ENCODE measurements around the gene TMEM117. TPM values are rescaled to one million over a fixed set of nuclear protein-coding genes. Genes with fewer than 3 reads are reported as not detected.

The TMEM117 gene
- total and polyA plus RNA-seq, 7 donors = 1.9 to 4.7 (median 3.9) TPM

GRCh38 chr12:43931187-43931586, 95.3 kb downstream of the TMEM117 start:
- no peak for ATAC-seq
- no peak for TF ChIP-seq CTCF (IDR thresholded peaks at IDR 0.05)

GRCh38 chr12:43935581-43935980, 99.7 kb downstream of the TMEM117 start:
- intact Hi-C loops (cut with DNase I) = no loop called here
- no peak overlapping the region for H3K27ac ChIP-seq
- DNase-seq = no peak
- TF ChIP-seq CTCF (IDR thresholded peaks at IDR 0.05) = no peak
- WGBS, 3 donors = 83 to 88% (median 88%) methylated on average over 1 of the region's 1 CpG
- peaks cover 10% of the 10 kb centered on the region for H3K9me3 ChIP-seq
- no peaks in the 10 kb centered on the region for H3K4me1 ChIP-seq
- no peak overlapping the region for H3K4me3 ChIP-seq
- H3K27me3 ChIP-seq (ENCODE audit: insufficient read depth in 3 of 3, low read length in 2 of 3) = no peaks in the 10 kb centered on the region
- H3K36me3 ChIP-seq (ENCODE audit: insufficient read depth in 1 of 2, low read depth in 1 of 2) = no peaks in the 10 kb centered on the region
- no peak for ATAC-seq

More at GRCh38 chr12:43931187-43931586, 95.3 kb downstream of the TMEM117 start:
- Histone ChIP-seq H3K4me3 (no peak overlapping the region), H3K4me1 (no peaks in the 10 kb centered on the region), H3K27me3 (ENCODE audit: insufficient read depth in 3 of 3, low read length in 2 of 3) (no peaks in the 10 kb centered on the region), H3K9me3 (peaks cover 11% of the 10 kb centered on the region), H3K27ac (no peak overlapping the region), H3K36me3 (ENCODE audit: insufficient read depth in 1 of 2, low read depth in 1 of 2) (no peaks in the 10 kb centered on the region)
- DNase-seq = no peak
- intact Hi-C loops (cut with DNase I) = no loop called here
- 96 to 99% (median 98%) methylated on average over 2 of the region's 2 CpGs for WGBS, 3 donors

DNA sequence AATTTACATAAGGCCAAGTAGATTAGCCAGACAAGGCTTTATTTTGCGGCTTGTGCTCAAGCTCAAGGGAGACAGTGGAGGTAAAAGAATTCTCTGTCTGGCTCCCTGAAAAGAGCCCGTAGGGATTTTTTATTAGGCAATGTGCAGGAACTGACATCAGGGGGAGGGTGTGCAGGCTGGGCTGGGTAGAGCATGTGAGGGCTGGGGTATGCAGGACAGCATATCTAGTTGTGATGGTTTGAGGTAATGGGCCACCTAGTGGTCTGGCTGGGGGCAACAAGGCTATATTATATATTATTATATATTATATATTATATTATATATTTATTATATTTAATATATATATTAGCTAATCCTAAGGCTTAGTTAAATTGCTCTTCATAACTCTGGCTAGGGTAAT, 102.1 kb downstream of the TMEM117 start:
- TF ChIP-seq CTCF (IDR thresholded peaks at IDR 0.05) = no peak
- no peaks in the 10 kb centered on the region for H3K36me3 ChIP-seq (ENCODE audit: insufficient read depth in 1 of 2, low read depth in 1 of 2)
- no peak for ATAC-seq
- H3K27ac ChIP-seq = no peak overlapping the region
- no peaks in the 10 kb centered on the region for H3K9me3 ChIP-seq
- intact Hi-C loops (cut with DNase I) = no loop called here
- WGBS, 3 donors = 62 to 81% (median 76%) methylated on average over 2 of the region's 2 CpGs
- peaks cover 5% of the 10 kb centered on the region for H3K4me1 ChIP-seq
- H3K27me3 ChIP-seq (ENCODE audit: insufficient read depth in 3 of 3, low read length in 2 of 3) = no peaks in the 10 kb centered on the region
- no peak for DNase-seq
- H3K4me3 ChIP-seq = no peak overlapping the region

DNA sequence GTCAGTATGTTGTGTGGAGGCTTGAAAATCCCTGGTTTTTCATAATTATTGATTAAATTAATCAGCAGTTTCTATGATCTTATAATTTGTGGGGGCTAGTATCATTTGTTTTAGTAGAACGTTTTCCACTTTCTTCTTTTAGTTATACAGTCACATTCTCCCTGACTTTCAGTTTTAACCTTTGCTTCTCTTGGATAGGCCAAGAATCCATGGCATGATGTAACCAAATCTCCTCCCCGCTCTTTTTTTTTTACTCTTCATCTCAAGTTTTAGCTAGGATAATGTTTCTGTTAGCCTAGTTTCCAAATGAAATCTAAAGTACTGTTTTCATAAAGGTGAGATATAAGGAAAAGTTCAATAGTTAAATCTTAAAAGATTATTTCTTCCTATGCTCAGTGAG, 106.5 kb downstream of the TMEM117 start:
- H3K36me3 ChIP-seq (ENCODE audit: insufficient read depth in 1 of 2, low read depth in 1 of 2) = no peaks in the 10 kb centered on the region
- WGBS, 3 donors = 22 to 34% (median 31%) methylated on average over 2 of the region's 2 CpGs
- ATAC-seq (no peak), DNase-seq (no peak)
- peak overlapping the region; percentile 19 for H3K4me3 ChIP-seq
- no peak for TF ChIP-seq CTCF (IDR thresholded peaks at IDR 0.05)
- intact Hi-C loops (cut with DNase I) = no loop called here
- no peaks in the 10 kb centered on the region for H3K9me3 ChIP-seq
- no peaks in the 10 kb centered on the region for H3K27me3 ChIP-seq (ENCODE audit: insufficient read depth in 3 of 3, low read length in 2 of 3)
- H3K27ac ChIP-seq = peak overlapping the region; percentile 12
- H3K4me1 ChIP-seq = peaks cover 24% of the 10 kb centered on the region

DNA sequence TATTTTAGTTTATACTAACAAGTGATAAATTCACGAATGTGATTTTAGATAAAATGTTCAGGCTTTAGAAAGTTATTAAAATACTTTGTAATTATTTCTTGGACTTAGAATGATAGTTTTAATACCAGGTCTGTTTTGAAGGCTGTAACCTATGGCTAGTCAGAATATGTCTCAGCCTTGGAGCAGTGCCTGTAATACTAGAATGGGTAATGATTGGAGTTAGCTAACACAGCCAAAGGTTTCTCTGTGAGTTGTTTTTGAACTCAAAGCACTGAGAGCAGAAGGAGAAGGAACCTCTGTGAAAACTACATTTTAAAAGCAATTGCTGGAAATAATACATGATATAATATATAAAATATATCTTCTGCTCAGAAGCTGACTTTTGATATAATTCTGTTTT, 110.1 kb downstream of the TMEM117 start:
- Histone ChIP-seq H3K4me3 (no peak overlapping the region), H3K36me3 (ENCODE audit: insufficient read depth in 1 of 2, low read depth in 1 of 2) (no peaks in the 10 kb centered on the region), H3K27me3 (ENCODE audit: insufficient read depth in 3 of 3, low read length in 2 of 3) (no peaks in the 10 kb centered on the region), H3K9me3 (no peaks in the 10 kb centered on the region), H3K4me1 (peaks cover 24% of the 10 kb centered on the region), H3K27ac (no peak overlapping the region)
- no peak for TF ChIP-seq CTCF (IDR thresholded peaks at IDR 0.05)
- intact Hi-C loops (cut with DNase I) = no loop called here
- 82 to 92% (median 89%) methylated on average over 1 of the region's 1 CpG for WGBS, 3 donors
- DNase-seq = no peak
- ATAC-seq = peak in 1 of 4 donors; percentile 60

All from psoas muscle (tissue), 8 donors.